Dermis microvascular lymphatic vessel endothelial cell (primary cell): Measurements from ENCODE around the gene PHACTR3. TPM values are rescaled to one million over a fixed set of nuclear protein-coding genes. Genes with fewer than 3 reads are reported as not detected.

Source experiments
- DNase-seq, 2 donors: peaks; one replicate each; pipeline versions ENCODE4 v3.0.0 to v3.0.0-alpha.2; 2010; ENCODE audit warnings: low read depth in 2 of 2
- total RNA-seq: library from RNA; depleted of rRNA; stranded (reverse); fragments of >200 nt; gene quantifications from 2 replicates; pipeline ENCODE4 v1.2.1, GENCODE V29; 2014

PHACTR3 gene
- total RNA-seq, 1 donor from 2014 or later = 2.4 TPM

DNA sequence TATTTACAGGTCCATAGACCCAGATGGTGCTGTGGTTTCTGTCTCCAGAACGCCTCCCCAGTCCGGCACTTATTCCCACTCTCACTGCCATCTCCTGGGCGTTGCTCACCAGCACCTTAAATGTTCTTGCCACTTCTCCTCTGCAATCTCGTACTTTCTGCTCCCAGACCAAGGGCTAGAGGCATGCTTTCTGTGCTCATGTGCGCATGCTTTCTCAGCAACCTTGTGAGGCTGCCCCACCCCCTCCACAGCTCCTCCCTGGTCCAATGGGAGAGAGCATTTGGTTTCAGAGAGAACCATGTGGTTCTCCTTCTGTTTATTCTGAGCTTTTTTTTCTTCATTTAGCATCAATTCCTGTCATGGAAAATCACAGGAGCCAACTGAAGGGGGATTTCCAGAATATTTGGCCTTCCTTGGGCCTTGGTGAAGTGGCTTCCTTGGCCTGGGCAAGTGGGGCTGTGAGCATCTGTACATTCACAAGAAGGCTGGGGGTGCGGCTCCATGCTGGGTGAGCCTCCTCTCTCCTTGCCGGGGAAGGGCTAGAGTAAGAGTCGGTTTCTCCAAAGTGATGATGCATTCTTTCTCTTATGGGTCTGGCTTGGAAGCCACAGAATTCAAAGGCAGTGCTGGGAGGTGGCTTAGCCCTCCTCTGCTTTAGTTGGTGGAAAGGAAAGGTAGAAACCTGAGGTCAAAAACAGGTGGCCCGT is 66.6 kb downstream of the PHACTR3 start:
- DNase-seq = no peak

DNA sequence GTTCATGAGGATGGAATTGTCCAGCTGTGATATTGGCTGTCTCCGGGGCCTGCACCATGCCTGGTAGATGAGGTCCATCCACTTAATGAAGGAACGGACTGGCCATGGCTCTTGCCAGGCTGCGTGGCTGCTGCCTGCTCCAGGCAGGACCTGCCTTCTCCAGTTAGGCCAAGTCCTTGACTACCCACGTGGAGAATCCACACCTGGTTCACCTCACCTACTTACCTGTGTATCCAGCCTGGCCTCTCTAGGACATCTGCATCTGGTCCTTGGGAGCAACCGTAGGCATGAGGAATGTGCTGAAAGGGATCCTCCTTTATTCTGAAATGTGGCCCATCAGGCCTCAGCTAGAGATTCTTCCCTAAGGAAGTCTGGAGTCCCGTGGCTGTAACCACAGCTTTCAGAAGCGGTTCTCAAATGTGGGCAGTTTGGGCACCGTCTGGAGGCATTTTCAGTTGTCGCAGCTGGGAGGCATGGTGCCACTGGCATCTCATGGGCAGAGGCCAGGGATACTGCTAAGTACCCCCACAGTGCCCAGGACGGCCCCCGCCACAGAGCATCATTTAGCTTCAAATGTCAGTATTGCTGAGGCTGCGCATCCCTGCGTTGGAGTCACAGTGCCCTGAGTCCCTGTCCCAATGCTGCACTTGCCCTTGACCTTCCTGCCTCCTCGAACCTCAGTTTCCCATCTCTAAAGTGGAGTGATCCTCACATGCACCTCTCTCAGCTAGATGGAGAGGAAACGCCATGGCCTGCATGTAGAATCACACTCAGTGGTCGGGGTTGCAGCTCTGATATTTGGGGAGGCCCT is 67.5 kb downstream of the PHACTR3 start:
- no peak for DNase-seq

DNA sequence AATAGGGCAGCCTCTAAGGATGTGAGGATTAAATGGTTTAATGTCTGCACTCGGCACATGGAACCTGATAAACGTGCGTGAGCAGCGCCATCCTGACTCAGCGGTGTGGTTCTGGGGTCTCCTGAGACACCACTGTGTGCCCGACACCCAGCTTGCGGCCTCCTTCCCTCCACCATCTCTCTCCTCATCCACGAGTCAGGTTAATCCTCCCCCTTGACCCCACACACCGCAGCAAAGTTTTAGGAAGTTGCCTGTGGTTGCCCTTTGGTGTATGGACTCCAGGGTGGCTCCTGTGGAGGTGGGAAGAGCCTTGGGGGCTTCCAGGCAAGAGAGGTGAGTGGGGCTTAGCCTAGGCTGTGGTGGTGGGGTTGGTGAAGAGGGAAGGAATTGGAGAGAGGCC is 68.2 kb downstream of the PHACTR3 start:
- no peak for DNase-seq

DNA sequence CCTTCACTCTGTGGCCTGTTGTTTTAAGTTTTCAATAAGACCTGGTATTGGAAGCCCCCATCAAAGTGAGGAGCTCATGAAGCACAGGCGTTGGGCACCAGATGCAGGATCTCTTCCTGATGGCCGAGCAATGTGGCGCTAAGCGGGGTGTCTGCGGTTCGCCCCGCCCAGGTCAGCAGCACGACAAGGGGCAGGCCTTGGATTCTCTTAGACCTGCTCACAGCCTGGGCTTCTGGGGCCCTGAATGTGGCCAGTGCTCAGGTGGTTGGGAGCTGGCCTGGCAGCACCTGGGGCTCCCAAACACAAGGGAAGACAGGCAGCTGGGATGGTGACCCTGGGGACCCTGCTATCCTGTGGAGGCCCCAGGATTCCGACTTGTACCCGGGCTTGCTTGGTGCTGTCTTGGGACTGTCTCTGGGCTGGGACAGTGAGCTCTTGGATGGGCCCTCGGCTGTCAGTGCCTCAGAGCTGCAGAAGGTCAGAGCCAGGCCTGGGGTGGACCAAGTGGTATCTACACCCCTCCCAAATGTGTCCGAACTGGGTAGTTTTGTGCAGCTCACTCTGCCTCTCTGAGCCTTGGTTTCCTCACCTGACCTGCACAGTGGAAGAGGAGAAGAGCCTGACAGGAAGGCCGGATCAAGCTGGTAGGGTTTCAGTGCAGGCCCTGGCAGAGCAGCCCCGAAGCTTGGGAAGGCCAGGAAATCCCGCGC is 69.1 kb downstream of the PHACTR3 start:
- no peak for DNase-seq

DNA sequence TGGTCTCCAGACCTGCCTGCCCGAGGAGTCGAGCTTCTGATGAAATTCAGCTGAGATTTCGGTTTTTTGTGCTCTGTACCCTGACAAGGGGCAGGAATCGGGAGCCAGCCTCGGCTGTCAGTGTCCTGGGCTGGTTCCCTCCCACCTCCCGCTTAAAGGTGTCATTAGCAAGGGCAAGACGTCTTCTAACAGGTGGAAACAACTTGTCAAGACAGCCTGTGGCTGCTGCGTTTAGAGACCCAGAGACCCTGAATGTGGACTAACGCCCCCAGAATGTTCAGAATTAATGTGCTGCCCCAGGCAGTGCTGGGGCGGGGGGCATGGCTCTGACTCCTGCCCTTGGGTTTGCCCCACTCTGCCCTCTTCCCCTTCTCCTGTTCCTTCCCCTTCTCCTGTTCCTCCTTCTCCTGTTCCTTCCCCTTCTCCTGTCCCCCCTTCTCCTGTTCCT is 69.7 kb downstream of the PHACTR3 start:
- no peak for DNase-seq

DNA sequence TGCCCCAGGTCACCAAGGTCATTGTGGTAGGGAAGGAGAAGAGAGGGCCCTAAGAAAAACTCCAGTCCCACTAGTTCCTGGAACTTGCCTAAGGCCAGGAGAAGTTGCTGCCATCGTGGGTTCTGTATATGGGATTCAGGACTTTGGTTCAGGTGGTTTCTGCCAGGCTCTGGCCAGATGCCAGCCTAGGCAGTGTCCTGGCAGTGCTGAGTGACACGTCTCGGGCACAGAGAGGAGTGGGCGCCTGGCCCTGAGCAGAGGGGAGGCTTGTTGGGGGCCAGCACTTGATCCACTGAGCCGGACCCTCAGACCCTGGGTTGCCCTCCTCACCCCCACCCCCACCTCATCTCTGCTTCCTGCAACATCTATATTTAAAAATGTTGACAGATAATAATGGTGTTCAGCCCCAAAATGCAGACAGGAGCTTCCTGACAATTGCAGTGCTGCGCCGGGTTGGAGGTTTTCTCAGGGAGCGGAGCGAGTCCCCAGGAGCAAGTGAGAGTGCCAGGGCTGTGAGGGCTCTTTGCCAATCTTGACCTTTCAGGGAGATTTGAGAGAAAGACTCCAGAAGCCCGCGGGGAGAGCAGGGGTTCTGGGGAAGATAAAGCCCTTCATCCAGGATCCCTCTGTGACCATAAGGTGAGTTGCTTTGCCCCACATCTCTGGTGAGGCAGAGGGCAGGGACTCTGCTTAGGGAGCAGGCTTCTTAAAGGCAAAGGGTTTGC is 71.9 kb downstream of the PHACTR3 start:
- no peak for DNase-seq

DNA sequence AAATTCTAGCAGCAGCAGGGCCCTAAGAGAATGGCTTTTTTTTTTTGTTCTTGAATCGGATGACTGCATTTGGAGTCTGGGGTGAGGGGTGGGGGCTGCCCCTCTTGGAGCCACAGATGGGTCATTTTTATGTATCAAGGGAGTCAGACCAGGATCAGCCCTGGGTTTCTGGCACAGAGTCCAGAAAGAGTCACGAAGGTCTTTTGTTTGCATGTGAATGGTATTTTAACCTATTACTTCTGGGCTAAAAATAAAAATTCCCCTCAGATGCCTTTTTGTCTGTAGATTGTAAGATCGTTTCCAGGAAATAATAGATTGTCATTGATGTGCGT is 72.5 kb downstream of the PHACTR3 start:
- DNase-seq = no peak

DNA sequence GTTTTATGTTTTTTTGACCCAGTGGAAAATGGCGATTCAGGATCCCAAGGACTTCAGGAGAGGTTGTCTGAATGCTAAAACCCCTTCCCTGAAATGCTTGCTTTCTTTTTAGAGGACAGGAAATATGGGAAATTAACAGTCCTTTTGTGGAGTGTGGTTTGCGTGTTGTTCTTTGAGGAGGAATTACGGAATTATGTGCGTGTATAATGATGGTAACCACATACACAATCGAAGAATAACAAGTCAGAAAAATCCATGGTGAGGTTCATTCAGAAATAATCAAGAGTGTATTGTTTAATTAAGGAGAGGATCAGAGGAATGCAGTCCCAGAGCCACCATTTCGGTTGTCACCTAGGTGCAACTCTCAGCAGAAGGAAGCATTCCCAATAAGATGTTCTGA is 73.2 kb downstream of the PHACTR3 start:
- no peak for DNase-seq

DNA sequence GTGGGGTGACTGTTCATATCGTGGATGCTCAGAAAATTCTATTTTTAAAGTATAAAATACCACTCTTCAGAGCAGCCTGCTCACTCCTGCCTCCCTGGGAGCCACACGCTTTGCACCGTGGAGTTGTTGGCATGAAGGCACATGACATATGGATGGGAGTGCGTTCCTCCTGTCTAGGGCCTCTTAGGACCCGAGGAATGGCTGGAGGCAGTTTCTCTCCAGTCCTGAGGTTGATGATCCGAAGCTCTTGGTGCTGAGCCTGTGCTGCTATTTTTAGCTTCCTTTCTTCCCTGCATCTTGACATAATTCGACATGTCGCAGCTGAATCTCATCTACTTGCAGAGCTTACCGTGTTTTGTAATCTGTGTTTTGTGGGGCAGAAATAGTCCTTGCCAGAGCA is 73.9 kb downstream of the PHACTR3 start:
- no peak for DNase-seq

DNA sequence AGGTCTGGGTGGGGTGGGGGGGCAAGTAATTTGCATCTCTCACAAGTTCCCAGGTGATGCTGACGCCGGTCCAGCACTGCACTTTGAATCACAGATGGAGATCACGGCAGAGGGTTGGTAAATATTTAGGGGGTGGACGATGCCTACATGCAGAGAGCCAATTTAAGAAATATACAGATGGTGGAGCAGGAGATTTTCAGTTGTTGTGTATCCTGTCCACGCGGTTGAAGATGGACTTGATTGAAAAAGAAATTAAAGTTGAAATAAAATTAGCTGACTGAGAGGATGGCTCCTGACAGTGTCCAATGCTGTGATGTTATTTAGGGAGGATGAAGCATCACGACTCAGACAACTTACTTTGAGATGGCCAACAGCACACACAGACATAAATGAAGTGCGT is 74.6 kb downstream of the PHACTR3 start:
- DNase-seq = no peak

DNA sequence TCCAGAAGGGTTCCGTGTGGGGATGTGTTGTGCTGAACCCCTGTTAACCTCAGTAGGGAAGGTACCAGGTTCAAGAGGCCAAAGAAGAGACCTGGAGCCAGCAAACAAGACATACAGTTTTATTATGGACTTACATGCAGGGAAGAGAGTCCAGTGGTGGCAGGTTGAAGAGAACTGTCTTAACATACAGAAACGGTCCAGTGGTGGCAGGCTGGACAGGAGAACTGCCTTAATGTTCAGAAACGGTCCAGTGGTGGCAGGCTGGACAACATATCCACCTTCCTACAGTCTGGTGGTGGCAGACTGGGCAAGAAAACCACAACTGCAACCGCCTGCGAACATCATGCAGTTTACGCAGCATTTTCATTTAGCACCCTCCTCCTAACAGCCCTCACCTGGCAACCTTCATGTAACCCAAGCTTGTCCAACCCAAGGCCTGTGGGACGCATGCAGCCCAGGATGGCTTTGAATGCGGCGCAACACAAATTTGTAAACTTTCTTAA is 75.9 kb downstream of the PHACTR3 start:
- no peak for DNase-seq

DNA sequence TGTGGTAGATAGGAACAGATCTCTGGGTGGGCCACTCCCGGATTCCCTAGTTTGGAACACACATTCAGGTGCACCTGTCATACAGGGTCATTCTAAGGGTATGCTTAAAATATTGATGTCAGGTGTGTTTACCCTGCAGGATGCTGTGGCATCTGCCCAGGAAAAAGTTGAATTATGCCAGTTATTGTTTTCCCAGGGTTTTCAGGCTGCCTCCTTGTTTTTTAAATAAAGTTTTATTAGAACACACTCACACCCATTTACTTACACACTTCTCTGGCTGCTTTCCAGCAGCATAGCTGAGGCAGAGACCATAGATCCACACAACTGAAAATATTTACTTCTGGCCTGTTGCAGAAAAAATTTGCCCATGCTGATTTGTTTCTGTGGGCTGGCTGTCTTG is 76.5 kb downstream of the PHACTR3 start:
- DNase-seq = no peak

DNA sequence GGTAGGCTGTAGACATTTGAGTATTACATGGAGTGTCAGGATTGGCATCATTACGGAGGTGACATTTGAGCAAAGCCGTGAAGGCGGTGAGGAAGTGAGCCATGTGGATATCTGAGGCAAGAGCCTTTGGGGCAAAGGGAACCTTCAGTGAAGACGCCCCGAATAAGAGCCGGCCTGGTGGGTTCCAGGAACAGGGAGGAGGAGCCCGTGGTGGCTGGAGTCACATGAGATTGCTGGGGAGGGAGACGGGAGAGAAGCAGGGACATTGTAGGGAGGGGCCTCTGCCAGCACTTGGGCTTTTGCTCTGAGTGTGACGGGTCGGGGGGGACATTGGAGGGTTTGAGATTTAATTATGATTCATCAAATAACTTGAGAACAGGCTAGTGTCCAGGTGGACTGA is 78.3 kb downstream of the PHACTR3 start:
- no peak for DNase-seq

DNA sequence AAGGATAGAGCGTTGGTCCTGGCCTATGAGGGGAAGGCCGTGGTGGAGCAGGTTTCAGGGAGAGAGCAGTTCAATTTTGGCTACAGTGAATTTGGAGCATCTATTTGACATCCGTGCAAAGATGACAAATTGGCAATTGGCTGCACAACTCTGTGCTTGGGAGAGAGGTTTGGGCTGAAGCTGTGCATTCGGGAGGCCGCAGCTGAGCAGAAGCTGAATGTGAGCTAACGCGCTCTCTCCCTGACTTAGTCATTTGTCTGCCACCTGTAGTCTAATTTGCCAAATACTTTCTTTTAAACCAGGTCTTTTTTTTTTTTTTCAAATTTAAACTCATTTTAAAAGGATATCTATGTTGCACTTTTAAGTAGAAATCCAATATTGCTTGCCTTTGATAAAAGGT is 78.8 kb downstream of the PHACTR3 start:
- DNase-seq = no peak

DNA sequence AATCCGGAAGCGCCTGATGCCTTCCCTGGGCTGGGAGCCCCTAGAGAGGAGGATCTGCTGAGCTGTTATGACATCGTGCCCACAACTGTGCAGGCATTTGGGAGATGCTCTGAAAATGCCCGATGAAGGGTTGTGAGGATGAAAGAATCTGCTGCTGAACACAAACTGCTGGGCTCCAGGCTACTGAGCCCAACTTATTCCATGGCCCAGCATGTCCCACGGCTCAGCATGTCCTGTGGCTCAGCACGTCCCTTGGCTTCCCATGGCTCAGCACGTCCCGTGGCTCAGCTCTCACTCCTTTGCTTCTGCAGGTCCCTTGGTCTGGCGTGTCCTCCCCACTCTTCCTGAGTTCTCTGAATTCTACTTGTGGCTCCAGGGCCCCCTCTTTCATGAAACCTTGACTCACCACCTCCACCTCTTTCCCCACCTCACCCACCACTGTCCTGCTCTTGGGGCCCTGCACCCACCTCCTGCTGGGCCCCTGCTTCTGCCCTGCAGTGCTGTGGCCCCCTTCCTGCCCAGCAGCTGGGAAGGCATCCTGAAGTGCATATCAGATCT is 80.4 kb downstream of the PHACTR3 start:
- DNase-seq = no peak

DNA sequence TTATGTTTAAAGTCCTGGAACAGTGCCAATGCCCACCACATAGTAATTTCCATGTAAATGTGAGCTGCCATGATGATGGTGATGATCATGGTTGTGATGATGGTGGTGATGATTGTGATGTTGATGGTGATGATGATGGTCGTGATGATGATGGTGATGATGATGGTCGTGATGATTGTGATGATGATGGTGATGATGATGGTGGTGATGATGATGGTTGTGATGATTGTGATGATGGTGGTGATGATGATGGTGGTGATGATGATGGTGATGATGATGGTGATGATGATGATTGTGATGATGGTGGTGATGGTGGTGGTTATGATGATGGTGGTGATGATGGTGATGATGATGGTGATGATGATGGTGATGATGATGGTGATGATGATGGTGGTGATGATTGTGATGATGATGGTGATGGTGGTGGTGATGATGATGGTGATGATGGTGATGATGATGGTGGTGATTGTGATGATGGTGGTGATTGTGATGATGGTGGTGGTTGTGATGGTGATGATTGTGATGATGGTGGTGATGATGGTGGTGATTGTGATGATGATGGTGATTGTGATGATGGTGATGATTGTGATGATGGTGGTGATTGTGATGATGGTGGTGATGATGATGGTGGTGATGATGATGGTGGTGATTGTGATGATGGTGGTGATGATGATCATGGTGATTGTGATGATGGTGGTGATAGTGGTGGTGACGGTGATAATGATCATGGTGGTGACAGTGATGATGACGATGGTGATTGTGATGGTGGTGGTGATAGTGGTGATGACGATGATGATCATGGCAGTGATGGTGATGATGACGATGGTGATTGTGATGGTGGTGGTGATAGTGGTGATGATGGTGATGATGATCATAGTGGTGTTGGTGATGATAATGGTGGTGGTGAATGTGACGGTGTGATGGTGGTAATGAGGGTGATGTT is 82.3 kb downstream of the PHACTR3 start:
- DNase-seq = no peak

DNA sequence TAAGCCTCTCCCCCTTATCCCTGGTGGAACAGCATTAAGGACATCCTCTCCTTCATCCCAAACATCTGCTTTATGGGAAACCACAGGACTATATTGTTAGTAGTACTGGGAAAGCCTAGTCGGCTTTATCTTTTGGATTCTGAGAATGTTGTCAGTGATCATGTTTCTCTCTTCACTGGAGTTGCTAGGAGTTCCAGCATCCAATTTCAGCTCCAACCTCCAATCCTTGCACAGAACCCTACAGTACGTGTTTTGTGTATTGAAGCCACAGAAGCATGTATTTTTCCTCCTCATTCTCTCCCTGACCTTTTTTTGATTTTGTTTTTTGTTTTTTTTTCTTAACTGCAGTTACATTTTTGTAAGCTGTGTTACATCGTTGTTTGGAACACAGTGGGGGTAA is 84.0 kb downstream of the PHACTR3 start:
- DNase-seq = no peak

DNA sequence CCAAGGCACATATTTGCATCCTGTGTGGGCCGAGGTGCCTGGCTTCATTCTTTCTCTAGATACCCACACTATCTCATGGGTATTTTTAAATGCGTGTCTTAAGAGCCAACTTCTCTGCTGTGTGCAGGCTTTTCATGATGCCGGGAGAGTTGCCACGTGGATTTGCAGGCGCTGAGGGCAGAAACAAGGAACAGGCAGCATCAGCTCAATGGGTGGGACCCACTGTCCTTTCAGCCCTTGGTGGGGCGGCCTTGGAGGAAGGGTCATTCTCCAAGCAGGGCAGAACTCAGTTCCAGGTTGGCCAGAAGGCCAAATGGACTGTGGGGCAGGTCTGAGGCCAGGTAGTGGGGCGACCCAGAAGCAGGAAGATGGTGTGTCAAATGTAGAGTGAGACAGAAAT is 84.7 kb downstream of the PHACTR3 start:
- DNase-seq = no peak

DNA sequence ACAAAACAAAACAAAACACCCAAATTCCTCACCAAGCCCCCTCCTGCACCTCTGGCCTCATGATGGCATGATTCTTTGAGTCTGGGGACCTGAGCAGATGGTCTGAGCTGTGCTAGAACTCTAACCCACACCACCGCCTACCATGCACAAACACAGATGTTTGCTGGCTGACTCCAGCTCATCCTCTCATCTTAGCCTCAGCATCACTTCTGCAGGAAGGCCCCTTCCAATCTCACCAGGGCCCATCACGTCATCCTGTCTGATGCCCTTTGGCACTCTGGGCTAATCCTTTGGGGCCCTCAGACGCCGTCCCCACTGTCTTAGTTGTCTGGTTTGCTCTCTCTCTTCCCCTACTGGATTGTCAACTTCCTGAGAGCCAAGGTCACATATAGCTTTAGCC is 85.8 kb downstream of the PHACTR3 start:
- no peak for DNase-seq

DNA sequence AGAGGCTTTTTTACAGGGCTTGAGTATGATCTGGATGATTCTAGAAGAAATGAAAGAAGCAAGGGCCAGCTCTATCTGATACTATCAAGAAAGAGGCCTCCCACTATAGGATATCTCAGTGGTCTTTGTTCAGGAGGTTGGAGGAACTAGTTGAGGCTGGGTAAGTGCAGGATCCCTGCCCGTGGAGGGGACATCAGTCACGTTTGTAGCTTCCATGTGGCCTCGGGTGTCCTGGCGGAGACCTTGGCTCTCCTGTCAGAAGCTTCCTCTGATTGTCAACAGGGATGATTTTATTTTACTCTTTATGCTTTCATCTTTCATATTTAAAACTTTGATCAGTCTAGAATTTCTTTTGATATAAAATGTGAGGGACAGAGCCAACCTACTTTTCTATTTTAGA is 86.6 kb downstream of the PHACTR3 start:
- no peak for DNase-seq
